Dendritic cell treated with granulocyte-macrophage colony-stimulating factor and Interleukin-4, amounts not matched to agents 40 ng/mL and 50 ng/mL, for 4 days (primary cell): ENCODE results near the gene TTLL9.

ENCODE experiments used
- H3K27ac Mint-ChIP-seq: one replicate; pipeline ENCODE4 v1.8.0; 2022; ENCODE audit warnings: mild to moderate bottlenecking, mixed read lengths
- H3K27me3 Mint-ChIP-seq: one replicate; pipeline ENCODE4 v1.8.0; 2022; ENCODE audit warnings: mild to moderate bottlenecking, mixed read lengths
- H3K36me3 Mint-ChIP-seq: one replicate; pipeline ENCODE4 v1.8.0; 2022; ENCODE audit warnings: low read depth, mixed read lengths
- H3K4me1 Mint-ChIP-seq: one replicate; pipeline ENCODE4 v1.8.0; 2022; ENCODE audit warnings: low read depth, mixed read lengths
- H3K4me3 Mint-ChIP-seq: one replicate; pipeline ENCODE4 v1.8.0; 2022; ENCODE audit warnings: mild to moderate bottlenecking, moderate library complexity, mixed read lengths
- H3K9me3 Mint-ChIP-seq: one replicate; pipeline ENCODE4 v1.8.0; 2022; ENCODE audit warnings: mixed read lengths
- intact Hi-C: fragments of 100-400 bp; cut with micrococcal nuclease; formaldehyde crosslinking; loops from one replicate; pipeline ENCODE4 v1.15.0; 2022

Gene TTLL9

GRCh38 chr20:31859266-31859997 lies 11.0 kb upstream of the TTLL9 start:
- H3K27me3 Mint-ChIP-seq, result peaks cover 49% of the 10 kb centered on the region
- intact Hi-C loops, result no loop called here
- no peaks in the 10 kb centered on the region for H3K9me3 Mint-ChIP-seq
- H3K4me3 Mint-ChIP-seq, result no peak overlapping the region
- no peaks in the 10 kb centered on the region for H3K36me3 Mint-ChIP-seq
- peaks cover 12% of the 10 kb centered on the region for H3K4me1 Mint-ChIP-seq
- no peak overlapping the region for H3K27ac Mint-ChIP-seq

GRCh38 chr20:31859998-31860380 lies 10.4 kb upstream of the TTLL9 start:
- no peaks in the 10 kb centered on the region for H3K36me3 Mint-ChIP-seq
- H3K4me1 Mint-ChIP-seq, result peaks cover 12% of the 10 kb centered on the region
- no peak overlapping the region for H3K27ac Mint-ChIP-seq
- intact Hi-C loops, result no loop called here
- peaks cover 49% of the 10 kb centered on the region for H3K27me3 Mint-ChIP-seq
- no peak overlapping the region for H3K4me3 Mint-ChIP-seq
- no peaks in the 10 kb centered on the region for H3K9me3 Mint-ChIP-seq

- Mint-ChIP-seq H3K9me3 (no peaks in the 10 kb centered on the region), H3K4me1 (peaks cover 12% of the 10 kb centered on the region), H3K27me3 (peaks cover 49% of the 10 kb centered on the region), H3K27ac (no peak overlapping the region), H3K36me3 (no peaks in the 10 kb centered on the region), H3K4me3 (no peak overlapping the region)
- intact Hi-C loops, result no loop called here
Measured at GRCh38 chr20:31860390-31861134, 9.9 kb upstream of the TTLL9 start.

- Mint-ChIP-seq H3K27me3 (peaks cover 49% of the 10 kb centered on the region), H3K4me1 (peaks cover 12% of the 10 kb centered on the region), H3K36me3 (no peaks in the 10 kb centered on the region), H3K27ac (no peak overlapping the region), H3K4me3 (no peak overlapping the region), H3K9me3 (no peaks in the 10 kb centered on the region)
- intact Hi-C loops, result no loop called here
Measured at GRCh38 chr20:31861135-31861384, 9.4 kb upstream of the TTLL9 start.

GRCh38 chr20:31861385-31862156 lies 8.9 kb upstream of the TTLL9 start:
- intact Hi-C loops, result no loop called here
- H3K27me3 Mint-ChIP-seq, result peaks cover 51% of the 10 kb centered on the region

GRCh38 chr20:31862157-31862470 lies 8.3 kb upstream of the TTLL9 start:
- no peaks in the 10 kb centered on the region for H3K36me3 Mint-ChIP-seq
- peak overlapping the region; percentile 42 for H3K4me3 Mint-ChIP-seq
- H3K27me3 Mint-ChIP-seq, result peaks cover 52% of the 10 kb centered on the region
- intact Hi-C loops, result no loop called here
- H3K4me1 Mint-ChIP-seq, result peaks cover 12% of the 10 kb centered on the region
- H3K9me3 Mint-ChIP-seq, result no peaks in the 10 kb centered on the region
- H3K27ac Mint-ChIP-seq, result no peak overlapping the region

More at GRCh38 chr20:31861385-31862156, 8.9 kb upstream of the TTLL9 start:
- Mint-ChIP-seq H3K27ac (no peak overlapping the region), H3K36me3 (no peaks in the 10 kb centered on the region), H3K4me3 (peak overlapping the region; percentile 42), H3K9me3 (no peaks in the 10 kb centered on the region), H3K4me1 (peaks cover 12% of the 10 kb centered on the region)

GRCh38 chr20:31862506-31862905 lies 7.9 kb upstream of the TTLL9 start:
- intact Hi-C loops, result no loop called here
- H3K27me3 Mint-ChIP-seq, result peaks cover 52% of the 10 kb centered on the region
- no peak overlapping the region for H3K27ac Mint-ChIP-seq
- no peaks in the 10 kb centered on the region for H3K36me3 Mint-ChIP-seq
- H3K9me3 Mint-ChIP-seq, result no peaks in the 10 kb centered on the region
- peaks cover 12% of the 10 kb centered on the region for H3K4me1 Mint-ChIP-seq
- no peak overlapping the region for H3K4me3 Mint-ChIP-seq

- Mint-ChIP-seq H3K4me1 (peaks cover 12% of the 10 kb centered on the region), H3K27me3 (peaks cover 50% of the 10 kb centered on the region), H3K27ac (no peak overlapping the region), H3K36me3 (no peaks in the 10 kb centered on the region), H3K4me3 (no peak overlapping the region), H3K9me3 (no peaks in the 10 kb centered on the region)
- intact Hi-C loops, result no loop called here
Measured at GRCh38 chr20:31863296-31864085, 6.9 kb upstream of the TTLL9 start.

- intact Hi-C loops, result no loop called here
- H3K4me3 Mint-ChIP-seq, result no peak overlapping the region
- H3K9me3 Mint-ChIP-seq, result no peaks in the 10 kb centered on the region
- H3K27ac Mint-ChIP-seq, result no peak overlapping the region
- H3K4me1 Mint-ChIP-seq, result peaks cover 23% of the 10 kb centered on the region
- H3K27me3 Mint-ChIP-seq, result peaks cover 52% of the 10 kb centered on the region
- H3K36me3 Mint-ChIP-seq, result peaks cover 1% of the 10 kb centered on the region
Measured at GRCh38 chr20:31864521-31865400, 5.7 kb upstream of the TTLL9 start.

- no peak overlapping the region for H3K27ac Mint-ChIP-seq
- no peak overlapping the region for H3K4me3 Mint-ChIP-seq
- H3K4me1 Mint-ChIP-seq, result peaks cover 28% of the 10 kb centered on the region
- peaks cover 48% of the 10 kb centered on the region for H3K27me3 Mint-ChIP-seq
- peaks cover 5% of the 10 kb centered on the region for H3K36me3 Mint-ChIP-seq
- intact Hi-C loops, result no loop called here
- no peaks in the 10 kb centered on the region for H3K9me3 Mint-ChIP-seq
Measured at GRCh38 chr20:31866221-31866620, 4.2 kb upstream of the TTLL9 start.

GRCh38 chr20:31868853-31869672 lies 1.4 kb upstream of the TTLL9 start:
- H3K4me3 Mint-ChIP-seq, result no peak overlapping the region
- H3K27me3 Mint-ChIP-seq, result peaks cover 54% of the 10 kb centered on the region
- no peaks in the 10 kb centered on the region for H3K9me3 Mint-ChIP-seq
- intact Hi-C loops, result no loop called here
- peak overlapping the region; percentile 23 for H3K27ac Mint-ChIP-seq
- peaks cover 22% of the 10 kb centered on the region for H3K4me1 Mint-ChIP-seq
- H3K36me3 Mint-ChIP-seq, result peaks cover 5% of the 10 kb centered on the region

GRCh38 chr20:31869673-31869941 lies 827 bp upstream of the TTLL9 start:
- H3K27ac Mint-ChIP-seq, result peak overlapping the region; percentile 23

More at GRCh38 chr20:31869673-31869941, 827 bp upstream of the TTLL9 start:
- peak overlapping the region; percentile 78 for H3K4me3 Mint-ChIP-seq
- intact Hi-C loops, result no loop called here
- no peaks in the 10 kb centered on the region for H3K9me3 Mint-ChIP-seq
- H3K27me3 Mint-ChIP-seq, result peaks cover 53% of the 10 kb centered on the region
- peaks cover 22% of the 10 kb centered on the region for H3K4me1 Mint-ChIP-seq
- H3K36me3 Mint-ChIP-seq, result peaks cover 5% of the 10 kb centered on the region
